Measurements from ENCODE around the gene FBXW11.

- TF ChIP-seq POLR2A (IDR thresholded peaks at IDR 0.05): no peak
- TF ChIP-seq CTCF (IDR thresholded peaks at IDR 0.05): no peak
Observed at GRCh38 chr5:171978016-171978415, 28.4 kb downstream of the FBXW11 start.

Measured in heart left ventricle (tissue), 13 donors.